K562 (cell line): ENCODE results near the gene HAPLN1.

Experiments used
- FUS ChIP-seq: fragments of 200-400 bp; formaldehyde crosslinking; optimal IDR thresholded peaks from 2 replicates; pipeline ENCODE3; 2017; ENCODE audit warnings: low read depth, low read length
- PKNOX1 ChIP-seq: fragments of 450-650 bp; IDR thresholded peaks from 2 replicates; pipeline ENCODE4 v1.6.1; 2016
- ZNF318 ChIP-seq, 2 experiments: fragments of 450-650 bp; IDR thresholded peaks; 2 replicates each; pipeline ENCODE4 v1.6.1; 2016; ENCODE audit warnings: mild to moderate bottlenecking in 2 of 2, borderline replicate concordance in 1 of 2, low read depth in 1 of 2, moderate library complexity in 1 of 2

GRCh38 chr5:83764101-83764500 lies 43.4 kb upstream of the HAPLN1 start:
- TF ChIP-seq FUS = no peak
- TF ChIP-seq ZNF318 (IDR thresholded peaks at IDR 0.05; ENCODE audit: borderline replicate concordance in 1 of 2, low read depth in 1 of 2) = no peak
- no peak for TF ChIP-seq PKNOX1
